ENCODE measurements around the gene SLC25A29.

SLC25A29 gene

DNA sequence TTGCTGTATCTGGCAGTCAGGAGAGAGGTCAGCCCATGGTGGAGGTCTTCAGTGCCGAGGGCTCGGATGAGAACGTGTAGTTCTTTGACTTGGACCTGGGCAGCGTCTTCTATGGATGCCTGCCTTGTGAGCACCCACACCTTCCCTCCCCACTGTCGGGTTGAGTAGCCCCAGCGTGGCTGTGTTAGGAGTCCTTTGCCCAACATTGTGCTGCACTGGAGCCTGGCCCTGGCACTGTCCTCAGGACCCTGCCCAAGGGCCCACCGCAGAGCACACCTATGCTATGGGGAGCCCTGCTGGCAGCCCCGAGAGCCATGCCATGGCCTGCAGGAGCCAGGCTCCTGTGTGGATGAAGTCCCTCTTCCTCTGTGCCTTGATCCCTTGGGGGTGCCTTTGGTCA is 26.7 kb downstream of the SLC25A29 start:
- Histone ChIP-seq H3K9me2 (replicated peaks; ENCODE audit: control insufficient read depth, low read length) (no peaks in the 10 kb centered on the region), H3K4me3 (ENCODE audit: low read length) (no peak overlapping the region), H3K4me2 (ENCODE audit: low read length) (no peak overlapping the region), H3K36me3 (ENCODE audit: control insufficient read depth, low read length) (peaks cover 64% of the 10 kb centered on the region), H3K27me3 (ENCODE audit: control insufficient read depth, low read length) (no peaks in the 10 kb centered on the region), H3K27ac (ENCODE audit: low read depth, low read length) (no peak overlapping the region), H3K9me3 (ENCODE audit: control insufficient read depth, insufficient read depth, low read length) (no peaks in the 10 kb centered on the region), H4K20me1 (ENCODE audit: control insufficient read depth, insufficient read depth, low read depth, low read length) (peaks cover 12% of the 10 kb centered on the region), H3K79me2 (ENCODE audit: control insufficient read depth, low read length) (peaks cover 59% of the 10 kb centered on the region), H3K4me1 (ENCODE audit: control insufficient read depth, low read length) (peaks cover 6% of the 10 kb centered on the region), H3F3A (ENCODE audit: control insufficient read depth, insufficient read depth) (peaks cover 36% of the 10 kb centered on the region)
- TF ChIP-seq, protein P1, sequence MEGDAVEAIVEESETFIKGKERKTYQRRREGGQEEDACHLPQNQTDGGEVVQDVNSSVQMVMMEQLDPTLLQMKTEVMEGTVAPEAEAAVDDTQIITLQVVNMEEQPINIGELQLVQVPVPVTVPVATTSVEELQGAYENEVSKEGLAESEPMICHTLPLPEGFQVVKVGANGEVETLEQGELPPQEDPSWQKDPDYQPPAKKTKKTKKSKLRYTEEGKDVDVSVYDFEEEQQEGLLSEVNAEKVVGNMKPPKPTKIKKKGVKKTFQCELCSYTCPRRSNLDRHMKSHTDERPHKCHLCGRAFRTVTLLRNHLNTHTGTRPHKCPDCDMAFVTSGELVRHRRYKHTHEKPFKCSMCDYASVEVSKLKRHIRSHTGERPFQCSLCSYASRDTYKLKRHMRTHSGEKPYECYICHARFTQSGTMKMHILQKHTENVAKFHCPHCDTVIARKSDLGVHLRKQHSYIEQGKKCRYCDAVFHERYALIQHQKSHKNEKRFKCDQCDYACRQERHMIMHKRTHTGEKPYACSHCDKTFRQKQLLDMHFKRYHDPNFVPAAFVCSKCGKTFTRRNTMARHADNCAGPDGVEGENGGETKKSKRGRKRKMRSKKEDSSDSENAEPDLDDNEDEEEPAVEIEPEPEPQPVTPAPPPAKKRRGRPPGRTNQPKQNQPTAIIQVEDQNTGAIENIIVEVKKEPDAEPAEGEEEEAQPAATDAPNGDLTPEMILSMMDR (IDR thresholded peaks at IDR 0.05; ENCODE audit: low read depth, low read length, poor library complexity, severe bottlenecking), result no peak
- no peak for TF ChIP-seq EZH2phosphoT487 (IDR thresholded peaks at IDR 0.05; ENCODE audit: borderline replicate concordance, low read length)

- H3K4me2 ChIP-seq (ENCODE audit: low read length), result no peak overlapping the region
- no peaks in the 10 kb centered on the region for H3K9me2 ChIP-seq (replicated peaks; ENCODE audit: control insufficient read depth, low read length)
- no peak overlapping the region for H3K27ac ChIP-seq (ENCODE audit: low read depth, low read length)
- H3K27me3 ChIP-seq (ENCODE audit: control insufficient read depth, low read length), result no peaks in the 10 kb centered on the region
- peaks cover 68% of the 10 kb centered on the region for H3K36me3 ChIP-seq (ENCODE audit: control insufficient read depth, low read length)
- peaks cover 4% of the 10 kb centered on the region for H3K4me1 ChIP-seq (ENCODE audit: control insufficient read depth, low read length)
- TF ChIP-seq, protein P1 (IDR thresholded peaks at IDR 0.05; ENCODE audit: low read depth, low read length, poor library complexity, severe bottlenecking), result no peak
- TF ChIP-seq EZH2phosphoT487 (IDR thresholded peaks at IDR 0.05; ENCODE audit: borderline replicate concordance, low read length), result no peak
- peaks cover 36% of the 10 kb centered on the region for H3F3A ChIP-seq (ENCODE audit: control insufficient read depth, insufficient read depth)
- H3K4me3 ChIP-seq (ENCODE audit: low read length), result no peak overlapping the region
- no peaks in the 10 kb centered on the region for H3K9me3 ChIP-seq (ENCODE audit: control insufficient read depth, insufficient read depth, low read length)
- peaks cover 12% of the 10 kb centered on the region for H4K20me1 ChIP-seq (ENCODE audit: control insufficient read depth, insufficient read depth, low read depth, low read length)
- H3K79me2 ChIP-seq (ENCODE audit: control insufficient read depth, low read length), result peaks cover 64% of the 10 kb centered on the region
Observed at GRCh38 chr14:100279133-100279532, 27.1 kb downstream of the SLC25A29 start.

DNA sequence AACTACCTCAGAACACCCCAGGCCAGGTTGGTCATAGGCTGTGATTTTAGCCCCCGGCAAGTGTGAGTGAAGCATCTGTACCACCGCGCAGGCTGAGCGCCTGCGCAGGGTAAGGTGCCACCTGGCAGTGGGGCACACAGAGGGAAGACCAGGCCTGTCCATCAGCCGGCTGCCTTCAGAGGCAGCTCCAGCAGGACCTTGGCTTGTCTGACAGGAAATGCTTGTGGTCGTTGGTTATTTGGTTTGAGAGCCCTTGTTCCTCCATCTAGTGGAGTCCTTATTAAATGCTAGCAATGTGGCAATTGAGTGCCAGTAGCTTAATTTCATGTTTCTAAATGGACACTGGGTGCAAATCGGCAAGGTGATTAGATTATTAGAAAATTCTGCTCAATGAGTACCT is 27.5 kb downstream of the SLC25A29 start:
- no peak overlapping the region for H3K4me2 ChIP-seq (ENCODE audit: low read length)
- H3K4me1 ChIP-seq (ENCODE audit: control insufficient read depth, low read length), result peaks cover 4% of the 10 kb centered on the region
- H4K20me1 ChIP-seq (ENCODE audit: control insufficient read depth, insufficient read depth, low read depth, low read length), result peaks cover 12% of the 10 kb centered on the region
- peaks cover 72% of the 10 kb centered on the region for H3K36me3 ChIP-seq (ENCODE audit: control insufficient read depth, low read length)
- H3K27ac ChIP-seq (ENCODE audit: low read depth, low read length), result no peak overlapping the region
- no peak for TF ChIP-seq EZH2phosphoT487 (IDR thresholded peaks at IDR 0.05; ENCODE audit: borderline replicate concordance, low read length)
- TF ChIP-seq, protein P1 (IDR thresholded peaks at IDR 0.05; ENCODE audit: low read depth, low read length, poor library complexity, severe bottlenecking), result no peak
- no peaks in the 10 kb centered on the region for H3K9me3 ChIP-seq (ENCODE audit: control insufficient read depth, insufficient read depth, low read length)
- H3K79me2 ChIP-seq (ENCODE audit: control insufficient read depth, low read length), result peaks cover 68% of the 10 kb centered on the region
- H3K27me3 ChIP-seq (ENCODE audit: control insufficient read depth, low read length), result no peaks in the 10 kb centered on the region
- H3K4me3 ChIP-seq (ENCODE audit: low read length), result no peak overlapping the region
- no peaks in the 10 kb centered on the region for H3K9me2 ChIP-seq (replicated peaks; ENCODE audit: control insufficient read depth, low read length)
- peaks cover 33% of the 10 kb centered on the region for H3F3A ChIP-seq (ENCODE audit: control insufficient read depth, insufficient read depth)
